ENCODE measurements around the gene CALHM3.

Gene CALHM3

DNA sequence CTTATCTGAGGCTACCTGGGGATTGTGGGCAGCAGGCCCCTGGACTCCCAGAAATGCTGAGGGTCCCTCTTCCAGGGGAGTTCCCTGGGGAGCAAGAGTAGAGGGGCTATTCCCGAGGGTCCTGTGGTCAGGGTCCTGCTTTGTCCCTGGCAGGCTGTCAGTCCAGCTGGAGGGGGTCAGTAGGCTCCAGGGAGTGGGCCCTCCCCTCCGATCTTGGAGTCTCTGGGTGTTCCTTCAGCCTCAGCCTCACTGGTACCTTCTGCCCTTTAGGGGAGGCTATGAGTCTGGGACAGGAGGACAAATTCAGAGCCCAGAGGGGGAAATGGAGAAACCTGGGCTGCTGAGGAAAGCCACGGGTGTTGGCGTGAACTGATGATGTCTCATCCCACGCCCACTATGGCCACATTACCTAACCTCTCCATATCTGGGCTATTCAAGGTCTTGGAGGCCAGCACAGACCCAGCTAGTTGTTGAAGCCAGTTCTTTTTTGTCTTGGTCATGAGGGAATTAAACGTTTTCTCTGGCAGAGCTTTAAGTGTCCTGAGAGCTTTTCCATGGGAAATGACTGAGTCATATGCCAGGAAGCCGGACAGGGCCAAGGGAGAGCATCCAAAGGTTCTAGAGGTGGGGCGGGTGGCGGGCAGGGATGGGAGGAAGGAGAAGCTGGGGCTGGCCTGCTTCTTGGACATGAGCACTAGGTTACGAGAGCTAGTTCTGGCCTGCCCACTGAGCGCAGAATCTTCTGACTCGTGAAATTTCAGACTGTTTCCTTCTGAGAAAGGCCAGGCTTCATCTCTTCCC, 33.1 kb downstream of the CALHM3 start:
- H3K9me3 ChIP-seq (ENCODE audit: control insufficient read depth, insufficient read depth, low read length) = no peaks in the 10 kb centered on the region
- H3K4me1 ChIP-seq (ENCODE audit: control insufficient read depth, insufficient read depth, low read length) = no peaks in the 10 kb centered on the region
- H3K9ac ChIP-seq (ENCODE audit: low read depth, low read length) = no peak overlapping the region
- H3K4me3 ChIP-seq (ENCODE audit: low read depth, low read length) = no peak overlapping the region
- no peaks in the 10 kb centered on the region for H3K27me3 ChIP-seq (ENCODE audit: control insufficient read depth, insufficient read depth, low read length)
- peaks cover 68% of the 10 kb centered on the region for H3K36me3 ChIP-seq (ENCODE audit: control insufficient read depth, insufficient read depth, low read length)
- H3K27ac ChIP-seq (ENCODE audit: low read depth, low read length) = no peak overlapping the region

DNA sequence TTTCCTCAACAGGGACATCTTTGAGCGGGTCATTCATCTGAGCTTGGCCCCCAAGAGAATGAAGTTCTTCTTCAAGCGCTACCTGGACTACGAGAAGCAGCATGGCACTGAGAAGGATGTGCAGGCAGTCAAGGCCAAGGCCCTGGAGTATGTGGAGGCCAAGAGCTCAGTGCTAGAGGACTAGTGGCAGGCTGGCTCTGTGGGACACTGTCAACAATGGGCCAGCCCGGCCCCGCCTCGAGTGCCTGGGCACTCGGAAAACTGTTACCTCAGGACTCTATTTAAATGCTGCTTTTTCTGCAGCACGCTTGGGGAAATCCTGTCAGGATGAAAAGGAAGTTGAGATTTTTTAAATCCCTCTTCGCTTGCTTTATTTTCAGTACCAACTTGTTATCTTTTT, 33.7 kb downstream of the CALHM3 start:
- Histone ChIP-seq H3K27ac (ENCODE audit: low read depth, low read length) (no peak overlapping the region), H3K9me3 (ENCODE audit: control insufficient read depth, insufficient read depth, low read length) (no peaks in the 10 kb centered on the region), H3K27me3 (ENCODE audit: control insufficient read depth, insufficient read depth, low read length) (no peaks in the 10 kb centered on the region), H3K9ac (ENCODE audit: low read depth, low read length) (no peak overlapping the region), H3K36me3 (ENCODE audit: control insufficient read depth, insufficient read depth, low read length) (peaks cover 74% of the 10 kb centered on the region), H3K4me3 (ENCODE audit: low read depth, low read length) (no peak overlapping the region), H3K4me1 (ENCODE audit: control insufficient read depth, insufficient read depth, low read length) (no peaks in the 10 kb centered on the region)

DNA sequence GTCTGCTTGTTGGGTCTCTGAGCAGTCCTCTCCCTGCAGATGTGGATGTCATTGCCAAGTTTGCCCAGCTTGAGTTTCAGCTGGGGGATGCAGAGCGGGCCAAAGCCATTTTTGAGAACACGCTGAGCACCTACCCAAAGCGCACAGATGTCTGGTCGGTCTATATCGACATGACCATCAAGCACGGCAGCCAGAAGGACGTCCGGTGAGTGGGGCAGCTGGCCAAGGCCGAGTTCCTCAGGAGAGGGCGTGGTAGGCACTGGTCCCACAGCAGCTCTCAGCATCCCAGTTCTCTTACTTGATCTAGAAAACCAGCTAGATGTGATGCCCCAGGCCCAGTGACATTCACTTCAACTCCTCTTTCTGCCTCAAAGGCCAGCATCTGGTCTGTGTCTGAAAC, 34.6 kb downstream of the CALHM3 start:
- Histone ChIP-seq H3K27ac (ENCODE audit: low read depth, low read length) (no peak overlapping the region), H3K9ac (ENCODE audit: low read depth, low read length) (no peak overlapping the region), H3K4me3 (ENCODE audit: low read depth, low read length) (no peak overlapping the region), H3K4me1 (ENCODE audit: control insufficient read depth, insufficient read depth, low read length) (no peaks in the 10 kb centered on the region), H3K36me3 (ENCODE audit: control insufficient read depth, insufficient read depth, low read length) (peaks cover 83% of the 10 kb centered on the region), H3K9me3 (ENCODE audit: control insufficient read depth, insufficient read depth, low read length) (no peaks in the 10 kb centered on the region), H3K27me3 (ENCODE audit: control insufficient read depth, insufficient read depth, low read length) (no peaks in the 10 kb centered on the region)

DNA sequence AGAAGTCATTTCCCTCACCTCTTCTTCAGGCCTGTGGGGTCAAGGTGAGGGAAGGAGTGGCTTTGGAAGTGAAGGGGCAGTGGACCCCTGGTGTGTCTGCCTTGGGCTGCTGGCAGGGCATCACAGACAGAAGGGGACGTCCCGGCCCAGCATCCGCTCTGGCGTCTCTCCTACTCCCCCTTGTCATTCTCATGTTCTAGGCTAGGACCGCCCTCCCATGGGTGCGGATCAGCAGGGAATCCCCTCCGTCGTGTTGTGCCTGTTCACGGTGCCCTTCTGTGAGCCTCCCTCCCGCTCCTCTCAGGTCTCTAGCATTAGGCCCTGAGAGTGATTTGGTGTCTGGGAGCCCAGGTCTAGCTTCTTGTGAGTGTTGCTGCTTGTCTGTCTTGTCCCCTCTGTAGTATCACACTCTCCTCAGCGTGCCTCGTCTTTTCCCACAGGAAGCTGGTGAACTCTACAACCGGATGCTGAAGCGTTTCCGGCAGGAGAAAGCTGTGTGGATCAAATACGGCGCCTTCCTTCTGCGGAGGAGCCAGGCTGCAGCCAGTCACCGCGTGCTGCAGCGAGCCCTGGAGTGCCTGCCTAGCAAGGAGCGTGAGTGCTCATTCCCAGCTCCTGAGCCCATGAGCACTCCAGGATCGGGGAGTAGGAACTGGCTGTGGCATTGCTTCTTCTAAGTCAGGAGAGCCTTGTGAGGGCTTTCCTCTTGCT, 35.4 kb downstream of the CALHM3 start:
- Histone ChIP-seq H3K36me3 (ENCODE audit: control insufficient read depth, insufficient read depth, low read length) (peaks cover 92% of the 10 kb centered on the region), H3K27me3 (ENCODE audit: control insufficient read depth, insufficient read depth, low read length) (no peaks in the 10 kb centered on the region), H3K4me3 (ENCODE audit: low read depth, low read length) (no peak overlapping the region), H3K9me3 (ENCODE audit: control insufficient read depth, insufficient read depth, low read length) (no peaks in the 10 kb centered on the region), H3K9ac (ENCODE audit: low read depth, low read length) (no peak overlapping the region), H3K4me1 (ENCODE audit: control insufficient read depth, insufficient read depth, low read length) (no peaks in the 10 kb centered on the region), H3K27ac (ENCODE audit: low read depth, low read length) (no peak overlapping the region)

DNA sequence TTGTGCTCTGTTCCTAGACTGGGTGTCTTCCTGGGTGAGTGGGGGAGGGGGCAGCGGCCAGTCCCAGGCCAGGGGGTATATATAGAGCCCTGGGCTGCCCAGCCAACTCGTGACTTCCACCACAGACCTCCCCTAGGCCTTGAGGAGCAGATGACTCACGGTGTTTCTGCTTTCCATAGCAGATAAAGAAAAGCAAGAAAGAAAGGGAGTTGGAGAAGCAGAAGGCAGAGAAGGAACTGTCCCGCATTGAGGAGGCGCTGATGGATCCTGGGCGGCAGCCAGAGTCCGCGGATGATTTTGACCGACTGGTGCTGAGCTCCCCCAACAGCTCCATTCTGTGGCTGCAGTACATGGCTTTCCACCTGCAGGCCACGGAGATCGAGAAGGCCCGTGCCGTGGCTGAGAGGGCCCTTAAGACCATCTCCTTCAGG, 37.0 kb downstream of the CALHM3 start:
- H3K27me3 ChIP-seq (ENCODE audit: control insufficient read depth, insufficient read depth, low read length) = no peaks in the 10 kb centered on the region
- no peaks in the 10 kb centered on the region for H3K9me3 ChIP-seq (ENCODE audit: control insufficient read depth, insufficient read depth, low read length)
- no peak overlapping the region for H3K9ac ChIP-seq (ENCODE audit: low read depth, low read length)
- no peak overlapping the region for H3K4me3 ChIP-seq (ENCODE audit: low read depth, low read length)
- no peaks in the 10 kb centered on the region for H3K4me1 ChIP-seq (ENCODE audit: control insufficient read depth, insufficient read depth, low read length)
- H3K27ac ChIP-seq (ENCODE audit: low read depth, low read length) = no peak overlapping the region
- peaks cover 97% of the 10 kb centered on the region for H3K36me3 ChIP-seq (ENCODE audit: control insufficient read depth, insufficient read depth, low read length)

DNA sequence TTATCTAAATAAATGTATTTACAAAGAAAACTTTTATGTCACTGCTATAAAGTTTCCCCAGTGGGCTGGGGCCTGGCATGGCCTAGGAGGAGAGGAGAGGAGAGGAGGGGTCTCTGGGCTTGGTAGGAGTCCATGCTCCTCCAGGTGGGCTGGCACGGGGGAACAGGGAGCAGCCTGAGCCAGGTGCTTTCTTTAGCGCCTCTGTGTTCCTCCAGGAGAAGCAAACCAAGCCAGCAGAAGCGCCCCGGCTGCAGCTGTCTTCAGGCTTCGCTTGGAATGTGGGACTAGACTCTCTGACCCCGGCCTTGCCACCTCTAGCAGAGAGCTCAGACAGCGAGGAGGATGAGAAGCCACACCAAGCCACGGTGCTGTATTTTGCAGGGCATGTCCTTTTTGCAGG, 37.4 kb downstream of the CALHM3 start:
- H3K27me3 ChIP-seq (ENCODE audit: control insufficient read depth, insufficient read depth, low read length) = no peaks in the 10 kb centered on the region
- H3K27ac ChIP-seq (ENCODE audit: low read depth, low read length) = no peak overlapping the region
- H3K36me3 ChIP-seq (ENCODE audit: control insufficient read depth, insufficient read depth, low read length) = peaks cover 98% of the 10 kb centered on the region

DNA sequence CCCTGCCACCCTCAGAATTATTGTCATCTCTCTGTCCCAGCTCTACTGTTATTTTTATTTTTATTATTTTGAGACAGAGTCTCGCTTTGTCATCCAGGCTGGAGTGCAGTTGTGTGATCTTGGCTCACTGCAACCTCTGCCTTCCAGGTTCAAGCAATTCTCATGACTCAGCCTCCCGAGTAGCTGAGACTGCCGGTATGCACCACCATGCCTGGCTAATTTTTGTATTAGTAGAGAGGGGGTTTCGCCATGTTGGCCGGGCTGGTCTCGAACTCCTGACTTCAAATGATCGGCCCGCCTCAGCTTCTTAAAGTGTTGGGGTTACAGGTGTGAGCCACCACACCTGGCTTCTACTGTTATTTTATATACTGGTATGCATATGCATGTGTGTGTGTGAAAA, 37.8 kb downstream of the CALHM3 start:
- H3K36me3 ChIP-seq (ENCODE audit: control insufficient read depth, insufficient read depth, low read length) = peaks cover 98% of the 10 kb centered on the region
- no peak overlapping the region for H3K4me3 ChIP-seq (ENCODE audit: low read depth, low read length)
- no peak overlapping the region for H3K27ac ChIP-seq (ENCODE audit: low read depth, low read length)
- no peaks in the 10 kb centered on the region for H3K4me1 ChIP-seq (ENCODE audit: control insufficient read depth, insufficient read depth, low read length)
- no peaks in the 10 kb centered on the region for H3K27me3 ChIP-seq (ENCODE audit: control insufficient read depth, insufficient read depth, low read length)
- H3K9me3 ChIP-seq (ENCODE audit: control insufficient read depth, insufficient read depth, low read length) = no peaks in the 10 kb centered on the region
- H3K9ac ChIP-seq (ENCODE audit: low read depth, low read length) = no peak overlapping the region

More for the DNA sequence above, 37.4 kb downstream of the CALHM3 start:
- Histone ChIP-seq H3K4me3 (ENCODE audit: low read depth, low read length) (no peak overlapping the region), H3K9me3 (ENCODE audit: control insufficient read depth, insufficient read depth, low read length) (no peaks in the 10 kb centered on the region), H3K9ac (ENCODE audit: low read depth, low read length) (no peak overlapping the region), H3K4me1 (ENCODE audit: control insufficient read depth, insufficient read depth, low read length) (no peaks in the 10 kb centered on the region)

DNA sequence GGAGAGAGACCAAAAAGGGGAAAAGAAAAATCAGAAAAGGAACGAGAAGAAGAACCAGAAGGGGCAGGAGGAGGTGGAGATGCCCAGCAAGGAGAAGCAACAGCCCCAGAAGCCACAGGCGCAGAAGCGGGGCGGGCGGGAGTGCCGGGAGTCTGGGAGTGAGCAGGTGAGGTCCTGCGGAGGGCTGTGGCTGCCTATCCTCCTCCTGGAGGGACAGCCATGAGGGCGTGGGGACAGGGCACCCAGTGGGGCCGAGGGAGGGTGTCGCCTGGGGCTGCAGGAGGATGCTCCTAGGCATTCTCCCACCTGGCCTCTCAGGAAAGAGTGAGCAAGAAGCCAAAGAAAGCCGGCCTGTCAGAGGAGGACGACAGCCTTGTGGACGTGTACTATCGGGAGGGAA, 38.6 kb downstream of the CALHM3 start:
- H3K9ac ChIP-seq (ENCODE audit: low read depth, low read length) = no peak overlapping the region
- H3K4me1 ChIP-seq (ENCODE audit: control insufficient read depth, insufficient read depth, low read length) = no peaks in the 10 kb centered on the region
- no peaks in the 10 kb centered on the region for H3K9me3 ChIP-seq (ENCODE audit: control insufficient read depth, insufficient read depth, low read length)
- H3K27me3 ChIP-seq (ENCODE audit: control insufficient read depth, insufficient read depth, low read length) = no peaks in the 10 kb centered on the region
- no peak overlapping the region for H3K4me3 ChIP-seq (ENCODE audit: low read depth, low read length)
- peak overlapping the region; percentile 19 for H3K27ac ChIP-seq (ENCODE audit: low read depth, low read length)
- H3K36me3 ChIP-seq (ENCODE audit: control insufficient read depth, insufficient read depth, low read length) = peaks cover 98% of the 10 kb centered on the region

DNA sequence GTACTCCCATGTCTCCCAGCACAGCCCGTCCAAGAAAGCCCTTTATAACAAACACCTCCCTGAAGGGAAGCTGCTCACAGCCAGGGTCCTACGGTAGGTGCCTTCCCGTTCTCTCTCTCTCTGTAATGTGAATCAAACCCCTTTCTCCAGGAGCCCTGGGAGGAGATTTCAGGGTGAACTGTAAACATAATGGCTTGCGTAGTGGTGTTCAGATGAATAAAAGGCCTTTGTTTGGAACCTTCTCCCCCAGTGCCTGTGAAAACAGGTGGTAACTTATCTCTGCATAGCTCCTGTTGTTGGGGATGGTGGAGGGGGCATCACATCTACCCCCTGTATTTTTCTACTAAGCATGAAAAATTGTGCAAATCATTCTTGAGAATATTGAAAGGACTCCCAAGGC, 39.3 kb downstream of the CALHM3 start:
- no peaks in the 10 kb centered on the region for H3K4me1 ChIP-seq (ENCODE audit: control insufficient read depth, insufficient read depth, low read length)
- peaks cover 98% of the 10 kb centered on the region for H3K36me3 ChIP-seq (ENCODE audit: control insufficient read depth, insufficient read depth, low read length)
- H3K27ac ChIP-seq (ENCODE audit: low read depth, low read length) = peak overlapping the region; percentile 19
- no peaks in the 10 kb centered on the region for H3K27me3 ChIP-seq (ENCODE audit: control insufficient read depth, insufficient read depth, low read length)
- H3K9ac ChIP-seq (ENCODE audit: low read depth, low read length) = no peak overlapping the region
- H3K4me3 ChIP-seq (ENCODE audit: low read depth, low read length) = no peak overlapping the region
- no peaks in the 10 kb centered on the region for H3K9me3 ChIP-seq (ENCODE audit: control insufficient read depth, insufficient read depth, low read length)

DNA sequence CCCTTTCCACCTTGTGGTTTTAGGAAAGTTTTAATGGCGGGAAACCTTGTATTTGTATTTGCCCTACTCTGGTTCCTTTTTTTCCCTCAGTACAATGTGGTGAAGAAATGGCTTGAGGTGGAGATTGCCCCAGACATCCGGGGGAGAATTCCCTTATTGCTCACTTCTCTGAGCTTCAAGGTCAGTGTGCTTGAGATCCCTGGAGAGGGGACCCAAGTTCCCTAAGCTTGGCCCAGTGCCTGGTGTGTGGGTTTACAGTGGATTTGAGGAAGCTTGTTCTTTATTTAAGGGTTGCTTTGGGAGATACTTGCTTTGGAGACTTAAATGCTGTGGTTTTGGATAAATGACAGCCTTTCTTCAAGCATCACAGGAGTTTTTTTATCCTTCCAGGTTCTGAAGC, 45.2 kb downstream of the CALHM3 start:
- Histone ChIP-seq H3K27me3 (ENCODE audit: control insufficient read depth, insufficient read depth, low read length) (no peaks in the 10 kb centered on the region), H3K36me3 (ENCODE audit: control insufficient read depth, insufficient read depth, low read length) (peaks cover 95% of the 10 kb centered on the region)

DNA sequence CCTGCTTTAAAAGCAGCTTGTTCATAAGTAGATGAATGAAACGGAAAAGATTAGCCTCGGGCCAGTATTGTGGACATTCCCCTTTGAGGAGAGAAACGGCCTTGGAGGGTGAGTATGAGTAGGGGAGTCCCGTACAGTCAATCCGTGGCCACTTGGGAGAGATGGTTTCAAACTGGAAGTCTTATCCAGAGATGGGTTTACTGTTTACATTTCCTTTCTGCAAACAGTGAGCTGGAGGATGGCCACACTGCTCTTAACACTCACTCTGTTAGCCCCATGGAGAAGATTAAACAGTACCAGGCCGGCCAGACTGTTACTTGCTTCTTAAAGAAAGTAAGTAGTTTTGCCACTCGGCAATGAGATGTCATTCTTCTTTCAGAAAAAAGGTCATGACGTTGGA, 47.1 kb downstream of the CALHM3 start:
- Histone ChIP-seq H3K36me3 (ENCODE audit: control insufficient read depth, insufficient read depth, low read length) (peaks cover 97% of the 10 kb centered on the region), H3K9ac (ENCODE audit: low read depth, low read length) (no peak overlapping the region), H3K27ac (ENCODE audit: low read depth, low read length) (no peak overlapping the region), H3K4me3 (ENCODE audit: low read depth, low read length) (no peak overlapping the region), H3K4me1 (ENCODE audit: control insufficient read depth, insufficient read depth, low read length) (no peaks in the 10 kb centered on the region), H3K27me3 (ENCODE audit: control insufficient read depth, insufficient read depth, low read length) (no peaks in the 10 kb centered on the region), H3K9me3 (ENCODE audit: control insufficient read depth, insufficient read depth, low read length) (no peaks in the 10 kb centered on the region)

More for the DNA sequence above, 45.2 kb downstream of the CALHM3 start:
- Histone ChIP-seq H3K4me1 (ENCODE audit: control insufficient read depth, insufficient read depth, low read length) (no peaks in the 10 kb centered on the region), H3K9me3 (ENCODE audit: control insufficient read depth, insufficient read depth, low read length) (no peaks in the 10 kb centered on the region), H3K27ac (ENCODE audit: low read depth, low read length) (no peak overlapping the region), H3K9ac (ENCODE audit: low read depth, low read length) (no peak overlapping the region), H3K4me3 (ENCODE audit: low read depth, low read length) (no peak overlapping the region)

Data from HUES48 (cell line).